HG02981 (cell line): ENCODE results near the gene C16orf89.
"Not testable (repeated sequence)": the region's sequence is repeated elsewhere in the genome, so short reads cannot be mapped to it uniquely, and the experiment has no call there.

ENCODE experiments used
- ATAC-seq: cut with Tn5 transposase; IDR thresholded peaks from one replicate; pipeline ENCODE4 v1.9.1; 2021; ENCODE audit warnings: mild to moderate bottlenecking, moderate library complexity; ENCODE audit not compliant: unreplicated experiment

C16orf89 gene

GRCh38 chr16:5062790-5063765, 2.7 kb downstream of the C16orf89 start:
- no peak for ATAC-seq

GRCh38 chr16:5062051-5062450, 3.7 kb downstream of the C16orf89 start:
- ATAC-seq: no peak

- no peak for ATAC-seq
These were observed 5.6 kb downstream of the C16orf89 start for GRCh38 chr16:5060073-5060641.

- no peak for ATAC-seq
These were observed 6.2 kb downstream of the C16orf89 start for GRCh38 chr16:5059386-5060072.

- ATAC-seq: no peak
These were observed 7.3 kb downstream of the C16orf89 start for GRCh38 chr16:5058476-5058875.

GRCh38 chr16:5056352-5056751, 9.4 kb downstream of the C16orf89 start:
- ATAC-seq: no peak

- no peak for ATAC-seq
These were observed 10.6 kb downstream of the C16orf89 start for GRCh38 chr16:5054876-5055865.

- no peak for ATAC-seq
These were observed 18.8 kb downstream of the C16orf89 start for GRCh38 chr16:5046914-5047313.

GRCh38 chr16:5045499-5046115, 20.1 kb downstream of the C16orf89 start:
- ATAC-seq: no peak

- ATAC-seq: not testable (repeated sequence)
These were observed 21.2 kb downstream of the C16orf89 start for GRCh38 chr16:5044581-5044980.

GRCh38 chr16:5044011-5044540, 21.7 kb downstream of the C16orf89 start:
- no peak for ATAC-seq

GRCh38 chr16:5042574-5043171, 23.1 kb downstream of the C16orf89 start:
- no peak for ATAC-seq

- no peak for ATAC-seq
These were observed 24.1 kb downstream of the C16orf89 start for GRCh38 chr16:5041600-5042133.

- no peak for ATAC-seq
These were observed 25.3 kb downstream of the C16orf89 start for GRCh38 chr16:5040451-5040850.

- no peak for ATAC-seq
These were observed 29.3 kb downstream of the C16orf89 start for GRCh38 chr16:5036228-5037156.

GRCh38 chr16:5035909-5036227, 29.9 kb downstream of the C16orf89 start:
- no peak for ATAC-seq

GRCh38 chr16:5034167-5034523, 31.6 kb downstream of the C16orf89 start:
- no peak for ATAC-seq
